Measurements from ENCODE around the gene NCKAP1.

The NCKAP1 gene

DNA sequence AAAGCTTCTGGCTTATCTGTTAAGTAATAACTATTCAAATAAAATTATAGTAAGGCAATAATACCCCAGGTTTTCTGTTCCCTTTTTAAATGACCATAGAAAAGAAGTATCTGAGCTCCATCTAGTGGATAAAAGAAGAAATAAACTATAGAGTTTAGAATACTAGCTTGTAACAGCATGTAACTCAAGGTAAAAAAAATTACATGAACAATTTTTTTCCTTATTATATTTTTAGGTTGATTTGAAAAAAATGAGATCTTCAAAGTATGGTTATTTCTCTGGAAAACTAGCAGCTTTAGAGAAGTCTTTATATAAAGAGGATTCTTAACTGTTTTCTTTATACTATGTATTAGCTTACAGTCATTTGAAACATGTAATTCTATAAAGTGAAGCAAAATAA is 58.1 kb downstream of the NCKAP1 start:
- ATAC-seq, result peak; percentile 83
- TF ChIP-seq ZNF565 (CRISPR knock-in tag; conservative IDR thresholded peaks at IDR 0.05; ENCODE audit: low read depth) (no peak), ARNTL (CRISPR knock-in tag; IDR thresholded peaks at IDR 0.05; ENCODE audit: borderline replicate concordance, low read depth) (no peak), BACH2 (CRISPR knock-in tag; IDR thresholded peaks at IDR 0.05; ENCODE audit: borderline replicate concordance) (no peak)

DNA sequence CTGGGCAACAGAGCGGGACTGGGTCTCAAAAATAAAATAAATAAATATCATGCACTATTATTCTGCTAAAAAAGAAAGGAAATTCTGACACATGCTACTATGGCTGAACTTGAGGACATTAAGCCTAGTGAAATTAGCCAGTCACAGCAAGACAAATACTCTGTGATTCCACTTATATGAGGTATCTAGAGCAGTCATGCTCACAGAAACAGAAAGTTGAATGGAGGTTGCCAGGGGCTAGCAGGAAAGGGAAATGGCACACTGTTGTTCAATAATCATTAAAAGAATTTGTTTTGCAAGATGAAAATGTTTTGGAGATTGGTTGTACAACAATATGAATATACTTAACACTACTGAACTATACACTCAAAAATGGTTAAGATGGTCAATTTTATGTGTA is 60.8 kb downstream of the NCKAP1 start:
- ATAC-seq, result no peak
- TF ChIP-seq CSDC2 (CRISPR knock-in tag; IDR thresholded peaks at IDR 0.05) (no peak), ZNF8 (CRISPR knock-in tag; IDR thresholded peaks at IDR 0.05) (no peak), ARNTL (CRISPR knock-in tag; IDR thresholded peaks at IDR 0.05; ENCODE audit: borderline replicate concordance, low read depth) (no peak), OSR1 (CRISPR knock-in tag; IDR thresholded peaks at IDR 0.05) (no peak), ZFP3 (CRISPR knock-in tag; IDR thresholded peaks at IDR 0.05) (no peak)
- TF ChIP-seq, protein P1, sequence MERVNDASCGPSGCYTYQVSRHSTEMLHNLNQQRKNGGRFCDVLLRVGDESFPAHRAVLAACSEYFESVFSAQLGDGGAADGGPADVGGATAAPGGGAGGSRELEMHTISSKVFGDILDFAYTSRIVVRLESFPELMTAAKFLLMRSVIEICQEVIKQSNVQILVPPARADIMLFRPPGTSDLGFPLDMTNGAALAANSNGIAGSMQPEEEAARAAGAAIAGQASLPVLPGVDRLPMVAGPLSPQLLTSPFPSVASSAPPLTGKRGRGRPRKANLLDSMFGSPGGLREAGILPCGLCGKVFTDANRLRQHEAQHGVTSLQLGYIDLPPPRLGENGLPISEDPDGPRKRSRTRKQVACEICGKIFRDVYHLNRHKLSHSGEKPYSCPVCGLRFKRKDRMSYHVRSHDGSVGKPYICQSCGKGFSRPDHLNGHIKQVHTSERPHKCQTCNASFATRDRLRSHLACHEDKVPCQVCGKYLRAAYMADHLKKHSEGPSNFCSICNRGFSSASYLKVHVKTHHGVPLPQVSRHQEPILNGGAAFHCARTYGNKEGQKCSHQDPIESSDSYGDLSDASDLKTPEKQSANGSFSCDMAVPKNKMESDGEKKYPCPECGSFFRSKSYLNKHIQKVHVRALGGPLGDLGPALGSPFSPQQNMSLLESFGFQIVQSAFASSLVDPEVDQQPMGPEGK (CRISPR knock-in tag; IDR thresholded peaks at IDR 0.05; ENCODE audit: borderline replicate concordance), result no peak

DNA sequence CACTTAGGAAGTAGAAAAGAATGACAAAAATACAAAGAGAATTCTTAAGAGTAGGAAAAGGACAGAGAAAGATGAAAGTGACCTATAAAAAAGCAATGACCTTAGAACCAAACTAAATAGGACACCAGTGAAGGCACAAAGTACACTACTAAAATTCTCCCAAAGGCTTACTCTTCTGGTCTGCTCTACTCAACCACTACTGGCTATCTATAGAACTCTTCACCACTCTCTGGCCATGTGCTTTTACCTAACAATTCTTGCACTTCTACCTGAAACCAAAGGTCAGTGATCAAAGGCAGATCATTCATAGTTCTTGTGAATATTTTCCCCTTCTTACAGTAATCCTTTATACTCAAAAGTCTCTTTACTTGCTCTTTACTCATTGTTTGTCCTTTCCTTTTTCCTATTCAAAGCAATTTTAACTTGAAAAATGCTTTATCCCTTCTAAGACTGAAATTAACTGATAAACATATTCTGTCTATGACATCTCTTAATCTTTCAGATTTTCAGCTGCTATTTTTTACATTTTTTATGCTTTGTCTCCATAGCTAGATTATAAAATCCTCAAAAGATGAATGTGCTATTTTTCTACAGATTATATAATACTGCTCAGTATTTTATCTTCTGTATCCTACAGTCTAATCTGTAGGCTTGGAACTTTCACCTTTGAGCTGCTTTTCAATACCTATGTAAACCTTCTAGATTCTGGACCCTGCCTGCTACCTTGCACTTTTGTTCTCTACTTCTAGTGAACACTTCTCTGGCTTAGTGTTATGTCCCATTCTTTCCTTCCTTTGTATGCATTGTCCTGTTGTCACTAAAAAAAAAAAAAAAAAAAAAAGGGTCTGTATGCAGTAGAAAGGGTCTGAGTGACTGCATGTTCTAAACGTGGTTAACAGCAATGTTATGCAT is 64.6 kb downstream of the NCKAP1 start:
- TF ChIP-seq ISL1 (CRISPR knock-in tag; IDR thresholded peaks at IDR 0.05) (no peak), ESRRG (CRISPR knock-in tag; IDR thresholded peaks at IDR 0.05) (no peak), ZNF8 (CRISPR knock-in tag; IDR thresholded peaks at IDR 0.05) (no peak)
- TF ChIP-seq, protein P1 (CRISPR knock-in tag; IDR thresholded peaks at IDR 0.05; ENCODE audit: borderline replicate concordance), result no peak
- TF ChIP-seq, protein P2, sequence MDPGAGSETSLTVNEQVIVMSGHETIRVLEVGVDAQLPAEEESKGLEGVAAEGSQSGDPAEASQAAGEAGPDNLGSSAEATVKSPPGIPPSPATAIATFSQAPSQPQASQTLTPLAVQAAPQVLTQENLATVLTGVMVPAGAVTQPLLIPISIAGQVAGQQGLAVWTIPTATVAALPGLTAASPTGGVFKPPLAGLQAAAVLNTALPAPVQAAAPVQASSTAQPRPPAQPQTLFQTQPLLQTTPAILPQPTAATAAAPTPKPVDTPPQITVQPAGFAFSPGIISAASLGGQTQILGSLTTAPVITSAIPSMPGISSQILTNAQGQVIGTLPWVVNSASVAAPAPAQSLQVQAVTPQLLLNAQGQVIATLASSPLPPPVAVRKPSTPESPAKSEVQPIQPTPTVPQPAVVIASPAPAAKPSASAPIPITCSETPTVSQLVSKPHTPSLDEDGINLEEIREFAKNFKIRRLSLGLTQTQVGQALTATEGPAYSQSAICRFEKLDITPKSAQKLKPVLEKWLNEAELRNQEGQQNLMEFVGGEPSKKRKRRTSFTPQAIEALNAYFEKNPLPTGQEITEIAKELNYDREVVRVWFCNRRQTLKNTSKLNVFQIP (CRISPR knock-in tag; IDR thresholded peaks at IDR 0.05; ENCODE audit: borderline replicate concordance, low read depth), result no peak
- no peak for ATAC-seq

DNA sequence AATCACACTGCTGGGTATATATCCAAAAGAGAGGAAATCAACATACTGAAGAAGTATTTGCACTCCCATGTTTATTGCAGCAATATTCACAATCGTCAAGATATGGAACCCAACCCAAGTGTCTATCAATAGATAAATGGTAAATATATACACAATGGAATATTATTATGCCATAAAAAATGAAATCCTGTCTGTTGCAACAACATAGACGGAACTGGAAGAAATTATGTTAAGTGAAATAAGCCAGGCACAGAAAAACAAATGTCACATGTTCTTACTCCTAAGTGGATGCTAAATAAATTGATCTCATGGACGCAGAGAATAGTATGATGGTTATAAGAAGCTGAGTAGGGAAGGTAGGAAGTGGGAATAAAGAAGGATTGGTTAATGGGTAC is 65.7 kb downstream of the NCKAP1 start:
- no peak for ATAC-seq
- TF ChIP-seq, protein P2 (CRISPR knock-in tag; IDR thresholded peaks at IDR 0.05; ENCODE audit: borderline replicate concordance, low read depth), result no peak
- TF ChIP-seq ZFP30 (CRISPR knock-in tag; IDR thresholded peaks at IDR 0.05) (no peak), ZNF8 (CRISPR knock-in tag; IDR thresholded peaks at IDR 0.05) (no peak), PPARA (CRISPR knock-in tag; IDR thresholded peaks at IDR 0.05; ENCODE audit: borderline replicate concordance) (no peak), ISL1 (CRISPR knock-in tag; IDR thresholded peaks at IDR 0.05) (no peak), OSR1 (CRISPR knock-in tag; IDR thresholded peaks at IDR 0.05) (no peak), RARB (CRISPR knock-in tag; IDR thresholded peaks at IDR 0.05) (no peak), CSDC2 (CRISPR knock-in tag; IDR thresholded peaks at IDR 0.05) (no peak), SNAI2 (CRISPR knock-in tag; IDR thresholded peaks at IDR 0.05) (no peak), BACH2 (CRISPR knock-in tag; IDR thresholded peaks at IDR 0.05; ENCODE audit: borderline replicate concordance) (no peak), ARNTL (CRISPR knock-in tag; IDR thresholded peaks at IDR 0.05; ENCODE audit: borderline replicate concordance, low read depth) (no peak), TCF4 (CRISPR knock-in tag; IDR thresholded peaks at IDR 0.05; ENCODE audit: borderline replicate concordance) (no peak), ZC3H10 (CRISPR knock-in tag; IDR thresholded peaks at IDR 0.05) (no peak), ZNF70 (CRISPR knock-in tag; IDR thresholded peaks at IDR 0.05) (no peak), ZFP3 (CRISPR knock-in tag; IDR thresholded peaks at IDR 0.05) (no peak), GLIS3 (CRISPR knock-in tag; IDR thresholded peaks at IDR 0.05) (no peak), ESRRG (CRISPR knock-in tag; IDR thresholded peaks at IDR 0.05) (no peak)
- TF ChIP-seq, protein P3, sequence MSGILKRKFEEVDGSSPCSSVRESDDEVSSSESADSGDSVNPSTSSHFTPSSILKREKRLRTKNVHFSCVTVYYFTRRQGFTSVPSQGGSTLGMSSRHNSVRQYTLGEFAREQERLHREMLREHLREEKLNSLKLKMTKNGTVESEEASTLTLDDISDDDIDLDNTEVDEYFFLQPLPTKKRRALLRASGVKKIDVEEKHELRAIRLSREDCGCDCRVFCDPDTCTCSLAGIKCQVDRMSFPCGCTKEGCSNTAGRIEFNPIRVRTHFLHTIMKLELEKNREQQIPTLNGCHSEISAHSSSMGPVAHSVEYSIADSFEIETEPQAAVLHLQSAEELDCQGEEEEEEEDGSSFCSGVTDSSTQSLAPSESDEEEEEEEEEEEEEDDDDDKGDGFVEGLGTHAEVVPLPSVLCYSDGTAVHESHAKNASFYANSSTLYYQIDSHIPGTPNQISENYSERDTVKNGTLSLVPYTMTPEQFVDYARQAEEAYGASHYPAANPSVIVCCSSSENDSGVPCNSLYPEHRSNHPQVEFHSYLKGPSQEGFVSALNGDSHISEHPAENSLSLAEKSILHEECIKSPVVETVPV (CRISPR knock-in tag; IDR thresholded peaks at IDR 0.05), result no peak
- TF ChIP-seq, protein P4, sequence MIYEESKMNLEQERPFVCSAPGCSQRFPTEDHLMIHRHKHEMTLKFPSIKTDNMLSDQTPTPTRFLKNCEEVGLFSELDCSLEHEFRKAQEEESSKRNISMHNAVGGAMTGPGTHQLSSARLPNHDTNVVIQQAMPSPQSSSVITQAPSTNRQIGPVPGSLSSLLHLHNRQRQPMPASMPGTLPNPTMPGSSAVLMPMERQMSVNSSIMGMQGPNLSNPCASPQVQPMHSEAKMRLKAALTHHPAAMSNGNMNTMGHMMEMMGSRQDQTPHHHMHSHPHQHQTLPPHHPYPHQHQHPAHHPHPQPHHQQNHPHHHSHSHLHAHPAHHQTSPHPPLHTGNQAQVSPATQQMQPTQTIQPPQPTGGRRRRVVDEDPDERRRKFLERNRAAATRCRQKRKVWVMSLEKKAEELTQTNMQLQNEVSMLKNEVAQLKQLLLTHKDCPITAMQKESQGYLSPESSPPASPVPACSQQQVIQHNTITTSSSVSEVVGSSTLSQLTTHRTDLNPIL (CRISPR knock-in tag; IDR thresholded peaks at IDR 0.05; ENCODE audit: low read depth), result no peak
- TF ChIP-seq, protein P1 (CRISPR knock-in tag; IDR thresholded peaks at IDR 0.05; ENCODE audit: borderline replicate concordance), result no peak
